ENCODE measurements around the gene HLA-A.
"Not testable (repeated sequence)": the region's sequence is repeated elsewhere in the genome, so short reads cannot be mapped to it uniquely, and the experiment has no call there.

HLA-A gene

DNA sequence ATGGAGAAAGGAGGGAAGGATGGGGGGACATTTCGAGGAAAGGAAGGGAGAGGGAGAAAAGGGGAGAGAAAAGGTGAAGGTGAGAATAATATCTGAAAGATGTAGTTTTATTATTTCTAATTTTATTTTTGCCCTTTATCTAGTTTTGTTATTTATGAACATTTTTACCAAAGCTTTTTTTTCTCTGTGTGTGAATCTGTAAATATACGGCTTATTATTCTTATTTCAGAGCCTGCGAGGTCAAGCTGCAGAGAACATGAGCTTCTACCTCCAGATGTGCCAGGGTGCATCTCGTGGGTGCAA lies 35.0 kb downstream of the HLA-A start:
- CTCF ChIA-PET = interaction anchor here (0.9 kb wide), 2 partner anchors 13 to 59 kb away, joined by 3 read pairs; no protein-coding TSS in a partner anchor
- TF ChIP-seq FOXA1 (IDR thresholded peaks at IDR 0.05) (no peak), LEF1 (IDR thresholded peaks at IDR 0.05; ENCODE audit: borderline replicate concordance) (no peak)
- DNase-seq (ENCODE audit: extremely low spot score) = no peak
- POLR2A ChIA-PET = no interaction called here

DNA sequence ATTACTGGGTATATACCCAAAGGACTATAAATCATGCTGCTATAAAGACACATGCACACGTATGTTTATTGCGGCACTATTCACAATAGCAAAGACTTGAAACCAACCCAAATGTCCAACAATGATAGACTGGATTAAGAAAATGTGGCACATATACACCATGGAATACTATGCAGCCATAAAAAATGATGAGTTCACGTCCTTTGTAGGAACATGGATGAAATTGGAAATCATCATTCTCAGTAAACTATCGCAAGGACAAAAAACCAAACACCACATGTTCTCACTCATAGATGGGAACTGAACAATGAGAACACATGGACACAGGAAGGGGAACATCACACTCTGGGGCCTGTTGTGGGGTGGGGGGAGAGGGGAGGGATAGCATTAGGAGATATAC lies 37.7 kb downstream of the HLA-A start:
- DNase-seq (ENCODE audit: extremely low spot score); POLR2A ChIA-PET; CTCF ChIA-PET: not testable (repeated sequence)

DNA sequence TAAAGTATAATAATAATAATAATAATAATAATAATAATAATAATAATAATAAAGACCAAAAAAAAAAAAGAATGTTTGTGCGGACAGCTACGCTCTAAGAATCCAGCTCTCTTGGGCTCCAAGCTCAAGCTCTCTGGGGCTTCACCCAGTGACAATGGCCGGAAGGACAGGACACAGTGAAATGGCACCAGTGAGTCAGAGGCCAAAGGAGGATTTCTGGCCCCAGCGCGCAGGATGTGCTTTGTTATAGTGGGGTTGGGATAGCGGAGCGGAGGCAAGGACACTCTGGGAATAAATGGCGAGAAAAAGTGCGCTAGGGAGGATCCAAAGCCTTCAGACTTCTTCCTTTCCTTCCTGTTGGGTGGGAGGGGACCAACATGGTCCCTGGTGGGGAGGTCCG lies 38.2 kb downstream of the HLA-A start:
- ChIA-PET CTCF (no interaction called here), POLR2A (no interaction called here)
- TF ChIP-seq L3MBTL2 (conservative IDR thresholded peaks at IDR 0.05) (no peak), FOXA1 (IDR thresholded peaks at IDR 0.05) (no peak), BHLHE40 (IDR thresholded peaks at IDR 0.05; ENCODE audit: borderline replicate concordance) (no peak), NFRKB (IDR thresholded peaks at IDR 0.05) (no peak), FOXM1 (IDR thresholded peaks at IDR 0.05; ENCODE audit: borderline replicate concordance) (no peak), CTBP1 (IDR thresholded peaks at IDR 0.05; ENCODE audit: borderline replicate concordance) (no peak), FOXK2 (IDR thresholded peaks at IDR 0.05) (no peak), ELF4 (IDR thresholded peaks at IDR 0.05) (no peak), ZNF384 (IDR thresholded peaks at IDR 0.05) (no peak), SUZ12 (IDR thresholded peaks at IDR 0.05) (no peak), SP1 (IDR thresholded peaks at IDR 0.05) (no peak), LEF1 (IDR thresholded peaks at IDR 0.05; ENCODE audit: borderline replicate concordance) (no peak), TARDBP (IDR thresholded peaks at IDR 0.05) (no peak), HDGF (IDR thresholded peaks at IDR 0.05; ENCODE audit: borderline replicate concordance) (no peak), ARNT (IDR thresholded peaks at IDR 0.05) (no peak)
- TF ChIP-seq, protein P1, sequence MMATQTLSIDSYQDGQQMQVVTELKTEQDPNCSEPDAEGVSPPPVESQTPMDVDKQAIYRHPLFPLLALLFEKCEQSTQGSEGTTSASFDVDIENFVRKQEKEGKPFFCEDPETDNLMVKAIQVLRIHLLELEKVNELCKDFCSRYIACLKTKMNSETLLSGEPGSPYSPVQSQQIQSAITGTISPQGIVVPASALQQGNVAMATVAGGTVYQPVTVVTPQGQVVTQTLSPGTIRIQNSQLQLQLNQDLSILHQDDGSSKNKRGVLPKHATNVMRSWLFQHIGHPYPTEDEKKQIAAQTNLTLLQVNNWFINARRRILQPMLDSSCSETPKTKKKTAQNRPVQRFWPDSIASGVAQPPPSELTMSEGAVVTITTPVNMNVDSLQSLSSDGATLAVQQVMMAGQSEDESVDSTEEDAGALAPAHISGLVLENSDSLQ (IDR thresholded peaks at IDR 0.05) = no peak
- no peak for DNase-seq (ENCODE audit: extremely low spot score)

DNA sequence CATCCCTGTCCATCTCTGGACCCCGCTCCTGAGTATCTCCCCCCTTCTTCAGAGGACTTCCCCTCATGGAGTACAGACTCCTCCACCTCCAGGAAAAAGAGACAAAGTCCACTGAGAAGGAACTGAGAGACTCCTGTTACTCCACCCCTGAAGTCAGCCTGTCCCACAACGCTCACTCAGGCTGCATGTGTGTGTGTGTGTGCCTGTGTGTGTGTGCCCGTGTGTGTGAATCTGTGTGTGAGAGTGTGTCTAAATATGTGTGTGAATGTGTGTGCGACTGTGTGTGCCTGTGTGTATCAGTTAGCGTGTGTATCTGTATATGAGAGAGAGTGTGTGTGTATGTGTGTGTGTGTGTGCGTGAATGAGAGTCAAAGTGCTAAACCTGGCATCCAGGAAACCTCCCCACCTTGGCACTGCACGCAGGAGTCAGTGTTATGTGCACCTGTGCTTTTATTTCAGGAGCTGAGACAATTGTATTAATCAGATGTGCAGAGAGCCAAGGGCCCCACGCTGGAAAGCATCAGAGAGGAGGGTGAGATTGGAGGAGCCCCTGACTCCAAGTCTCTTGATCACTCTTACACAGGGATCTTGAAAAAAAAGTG lies 39.0 kb downstream of the HLA-A start:
- no peak for TF ChIP-seq HDGF (IDR thresholded peaks at IDR 0.05; ENCODE audit: borderline replicate concordance)
- no peak for TF ChIP-seq FOXA1 (IDR thresholded peaks at IDR 0.05)
- TF ChIP-seq CTBP1 (IDR thresholded peaks at IDR 0.05; ENCODE audit: borderline replicate concordance) = no peak
- TF ChIP-seq, protein P1 (IDR thresholded peaks at IDR 0.05) = no peak
- TF ChIP-seq SP1 (IDR thresholded peaks at IDR 0.05) = no peak
- POLR2A ChIA-PET = no interaction called here
- CTCF ChIA-PET = no interaction called here
- no peak for DNase-seq (ENCODE audit: extremely low spot score)

DNA sequence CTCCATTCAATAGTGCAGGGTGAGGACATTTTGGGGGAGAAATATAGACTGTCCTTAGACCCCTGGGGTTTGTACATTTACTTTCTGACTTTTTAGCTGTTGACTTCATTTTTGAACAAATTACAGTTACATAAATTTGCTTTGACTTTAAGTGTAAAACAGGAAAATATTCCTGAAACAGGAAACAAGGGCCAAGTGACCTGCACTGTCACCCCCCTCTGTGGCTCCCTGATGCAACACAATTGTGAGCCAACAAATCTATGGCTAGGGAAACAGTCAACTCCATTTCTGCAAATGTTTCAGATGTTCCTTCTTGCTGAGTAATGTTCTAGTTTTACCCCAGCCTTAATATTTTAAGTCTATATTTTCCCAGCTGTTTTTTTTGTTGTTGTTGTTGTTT lies 39.8 kb downstream of the HLA-A start:
- DNase-seq (ENCODE audit: extremely low spot score) = no peak
- ChIA-PET POLR2A (no interaction called here), CTCF (no interaction called here)
- TF ChIP-seq FOXK2 (IDR thresholded peaks at IDR 0.05) (no peak), LEF1 (IDR thresholded peaks at IDR 0.05; ENCODE audit: borderline replicate concordance) (no peak), L3MBTL2 (conservative IDR thresholded peaks at IDR 0.05) (no peak), BHLHE40 (IDR thresholded peaks at IDR 0.05; ENCODE audit: borderline replicate concordance) (no peak), SP1 (IDR thresholded peaks at IDR 0.05) (no peak), FOXM1 (IDR thresholded peaks at IDR 0.05; ENCODE audit: borderline replicate concordance) (no peak), NFRKB (IDR thresholded peaks at IDR 0.05) (no peak), CTBP1 (IDR thresholded peaks at IDR 0.05; ENCODE audit: borderline replicate concordance) (no peak), ELF4 (IDR thresholded peaks at IDR 0.05) (no peak)
- TF ChIP-seq, protein P1 (IDR thresholded peaks at IDR 0.05) = no peak

DNA sequence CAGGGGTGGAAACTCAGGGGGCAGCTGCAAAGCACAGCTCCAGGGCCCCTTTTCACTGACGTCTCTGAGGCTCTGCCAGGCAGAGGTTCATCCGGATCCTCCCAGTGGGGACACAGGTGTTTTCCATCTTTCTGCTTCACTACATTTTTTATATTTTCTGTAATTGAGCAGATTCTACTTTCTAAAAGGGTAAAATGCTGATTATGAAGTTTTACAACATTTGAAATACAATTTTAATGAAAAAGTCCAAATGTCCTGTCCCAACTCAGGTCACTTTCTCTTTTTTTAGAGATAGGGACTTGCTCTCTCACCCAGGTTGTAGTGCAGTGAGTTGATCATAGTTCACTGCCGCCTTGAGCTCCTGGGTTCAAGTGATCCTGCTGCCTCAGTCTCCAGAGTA lies 41.9 kb downstream of the HLA-A start:
- ChIA-PET POLR2A (no interaction called here), CTCF (no interaction called here)
- TF ChIP-seq LEF1 (IDR thresholded peaks at IDR 0.05; ENCODE audit: borderline replicate concordance) = no peak
- no peak for DNase-seq (ENCODE audit: extremely low spot score)

DNA sequence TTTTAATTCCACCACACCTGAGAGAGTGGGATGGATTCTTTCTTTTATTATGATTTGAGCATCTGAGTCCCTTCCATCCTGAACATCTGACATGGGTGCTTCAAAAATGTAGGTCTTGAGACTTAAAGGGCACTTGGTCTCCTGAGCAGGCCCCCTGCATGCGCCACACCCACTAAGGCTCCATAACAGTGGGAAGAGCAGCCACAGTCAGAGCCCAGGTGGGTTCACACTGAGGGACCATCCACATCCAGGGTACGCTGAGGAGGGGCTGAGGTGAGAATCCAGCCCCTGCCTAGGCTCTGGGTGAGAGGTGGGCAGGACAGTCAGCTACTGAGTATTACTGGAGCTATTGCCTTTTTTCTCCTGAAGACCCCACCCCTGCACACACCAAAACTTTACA lies 42.7 kb downstream of the HLA-A start:
- CTCF ChIA-PET = no interaction called here
- POLR2A ChIA-PET = no interaction called here
- TF ChIP-seq TARDBP (IDR thresholded peaks at IDR 0.05) (no peak), ARNT (IDR thresholded peaks at IDR 0.05) (no peak), FOXM1 (IDR thresholded peaks at IDR 0.05; ENCODE audit: borderline replicate concordance) (no peak), CTBP1 (IDR thresholded peaks at IDR 0.05; ENCODE audit: borderline replicate concordance) (no peak), NFRKB (IDR thresholded peaks at IDR 0.05) (no peak), ZNF384 (IDR thresholded peaks at IDR 0.05) (no peak), FOXK2 (IDR thresholded peaks at IDR 0.05) (no peak), L3MBTL2 (conservative IDR thresholded peaks at IDR 0.05) (no peak), SP1 (IDR thresholded peaks at IDR 0.05) (no peak), LEF1 (IDR thresholded peaks at IDR 0.05; ENCODE audit: borderline replicate concordance) (no peak), ELF4 (IDR thresholded peaks at IDR 0.05) (no peak), HDGF (IDR thresholded peaks at IDR 0.05; ENCODE audit: borderline replicate concordance) (no peak)
- TF ChIP-seq, protein P1 (IDR thresholded peaks at IDR 0.05) = no peak
- no peak for DNase-seq (ENCODE audit: extremely low spot score)
